ENCODE measurements around the gene FAM53B. TPM values are rescaled to one million over a fixed set of nuclear protein-coding genes. Genes with fewer than 3 reads are reported as not detected.

Gene FAM53B
- total RNA-seq, 1 experiment from 2014 or later: 13.7 TPM

DNA sequence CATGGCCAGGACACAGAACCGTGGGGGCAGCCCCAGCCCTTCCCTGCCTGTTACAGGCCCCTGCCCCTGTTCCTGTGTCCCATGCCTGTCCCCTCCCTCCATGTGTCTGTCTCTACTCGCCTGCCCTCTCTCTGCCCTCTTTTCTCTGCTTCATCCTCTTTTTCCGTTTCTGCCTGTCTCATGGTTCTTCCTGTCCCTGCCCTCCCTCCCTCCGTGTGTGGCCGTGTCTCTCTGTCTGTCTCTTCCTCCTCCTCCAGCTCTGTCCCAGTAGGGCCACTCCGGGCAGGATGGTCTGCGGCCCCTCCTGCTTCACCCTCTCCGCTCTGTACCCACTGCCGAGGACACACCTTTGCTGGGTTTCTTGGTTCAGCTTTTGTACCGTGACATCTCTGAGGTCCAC, 137.4 kb downstream of the FAM53B start:
- Mint-ChIP-seq H3K4me1 (ENCODE audit: low read depth, unreplicated experiment) (no peaks in the 10 kb centered on the region), H3K4me3 (ENCODE audit: unreplicated experiment) (no peak overlapping the region), H3K27me3 (ENCODE audit: insufficient read depth, unreplicated experiment) (no peaks in the 10 kb centered on the region), H3K36me3 (ENCODE audit: insufficient read depth, unreplicated experiment) (peaks cover 5% of the 10 kb centered on the region), H3K27ac (ENCODE audit: unreplicated experiment) (no peak overlapping the region), H3K9me3 (ENCODE audit: unreplicated experiment) (no peaks in the 10 kb centered on the region)
- Histone ChIP-seq H3K4me3 (ENCODE audit: low read depth, low read length) (no peak overlapping the region), H3K36me3 (ENCODE audit: control insufficient read depth, insufficient read depth, low read length) (no peaks in the 10 kb centered on the region), H3K4me1 (no peaks in the 10 kb centered on the region), H3K27me3 (replicated peaks; ENCODE audit: control insufficient read depth, insufficient read depth, low read length) (no peaks in the 10 kb centered on the region), H3K9me3 (no peaks in the 10 kb centered on the region)
- DNase-seq: no peak
- ChIA-PET POLR2A (no interaction called here), CTCF (no interaction called here)
- no TSS peak for BruUV-seq (replicated peaks)
- TF ChIP-seq, protein P1, sequence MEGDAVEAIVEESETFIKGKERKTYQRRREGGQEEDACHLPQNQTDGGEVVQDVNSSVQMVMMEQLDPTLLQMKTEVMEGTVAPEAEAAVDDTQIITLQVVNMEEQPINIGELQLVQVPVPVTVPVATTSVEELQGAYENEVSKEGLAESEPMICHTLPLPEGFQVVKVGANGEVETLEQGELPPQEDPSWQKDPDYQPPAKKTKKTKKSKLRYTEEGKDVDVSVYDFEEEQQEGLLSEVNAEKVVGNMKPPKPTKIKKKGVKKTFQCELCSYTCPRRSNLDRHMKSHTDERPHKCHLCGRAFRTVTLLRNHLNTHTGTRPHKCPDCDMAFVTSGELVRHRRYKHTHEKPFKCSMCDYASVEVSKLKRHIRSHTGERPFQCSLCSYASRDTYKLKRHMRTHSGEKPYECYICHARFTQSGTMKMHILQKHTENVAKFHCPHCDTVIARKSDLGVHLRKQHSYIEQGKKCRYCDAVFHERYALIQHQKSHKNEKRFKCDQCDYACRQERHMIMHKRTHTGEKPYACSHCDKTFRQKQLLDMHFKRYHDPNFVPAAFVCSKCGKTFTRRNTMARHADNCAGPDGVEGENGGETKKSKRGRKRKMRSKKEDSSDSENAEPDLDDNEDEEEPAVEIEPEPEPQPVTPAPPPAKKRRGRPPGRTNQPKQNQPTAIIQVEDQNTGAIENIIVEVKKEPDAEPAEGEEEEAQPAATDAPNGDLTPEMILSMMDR (IDR thresholded peaks at IDR 0.05; ENCODE audit: insufficient read depth in 1 of 2, low read depth in 1 of 2, low read length in 1 of 2, severe bottlenecking in 1 of 2, unreplicated experiment in 1 of 2): no peak
- intact Hi-C loops (cut with micrococcal nuclease; ENCODE audit: unreplicated experiment): no loop called here

DNA sequence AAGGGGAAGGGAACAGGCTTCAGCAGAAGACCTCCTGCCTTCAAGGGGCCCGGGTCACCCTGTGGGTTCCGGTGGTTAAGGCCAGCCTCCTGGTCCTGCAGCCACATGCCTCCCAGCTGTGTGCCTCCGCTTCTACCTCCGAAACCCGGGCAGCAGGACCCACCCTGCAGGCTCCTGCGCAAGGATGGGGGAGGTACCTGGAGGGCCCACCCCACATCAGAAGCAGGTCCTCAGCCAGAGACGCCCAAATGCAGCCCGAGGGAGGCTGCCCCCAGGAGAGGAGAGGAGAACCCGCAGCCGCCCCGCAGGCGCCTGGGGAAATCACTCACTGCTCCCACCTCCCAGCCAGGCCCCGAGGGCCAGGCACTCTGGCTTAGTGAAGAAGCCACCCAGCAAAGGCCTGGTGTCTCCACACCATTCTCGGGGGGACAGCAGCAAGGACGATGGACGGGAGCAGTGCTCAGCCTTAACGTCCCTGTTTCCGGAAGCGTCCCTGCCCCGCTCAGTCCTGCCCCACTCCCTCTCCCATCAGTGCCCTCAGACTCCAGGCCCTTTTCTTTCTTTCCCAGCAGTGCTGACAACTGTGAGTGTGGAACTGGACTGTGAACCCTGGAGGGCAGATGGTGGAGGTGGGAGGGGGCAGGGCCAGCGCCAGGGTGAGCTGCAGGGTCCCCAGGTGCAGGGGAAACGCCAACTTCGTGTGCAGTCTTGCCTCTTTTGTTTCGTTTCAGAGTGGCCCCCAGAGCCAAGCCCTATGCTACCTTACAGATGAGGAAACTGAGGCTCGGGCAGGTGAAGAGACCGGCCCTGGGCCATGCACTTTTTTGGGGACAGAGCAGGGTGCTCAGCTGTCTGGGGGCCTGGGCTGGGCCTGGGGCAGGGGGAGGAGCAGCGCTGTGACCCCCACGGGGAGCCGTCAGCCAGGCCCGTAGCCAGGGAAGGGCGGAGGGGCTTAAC, 138.0 kb downstream of the FAM53B start:
- H3K9me3 Mint-ChIP-seq (ENCODE audit: unreplicated experiment): no peaks in the 10 kb centered on the region
- H3K4me1 Mint-ChIP-seq (ENCODE audit: low read depth, unreplicated experiment): no peaks in the 10 kb centered on the region
- DNase-seq: no peak
- intact Hi-C loops (cut with micrococcal nuclease; ENCODE audit: unreplicated experiment): no loop called here
- H3K36me3 ChIP-seq (ENCODE audit: control insufficient read depth, insufficient read depth, low read length): no peaks in the 10 kb centered on the region
- no peaks in the 10 kb centered on the region for H3K9me3 ChIP-seq
- H3K36me3 Mint-ChIP-seq (ENCODE audit: insufficient read depth, unreplicated experiment): peaks cover 5% of the 10 kb centered on the region
- BruUV-seq (replicated peaks): no TSS peak
- CTCF ChIA-PET: interaction anchor here (0.6 kb wide), 1 partner anchor 520 kb away, joined by 6 read pairs; no protein-coding TSS in a partner anchor
- H3K27me3 Mint-ChIP-seq (ENCODE audit: insufficient read depth, unreplicated experiment): no peaks in the 10 kb centered on the region
- no peak overlapping the region for H3K4me3 Mint-ChIP-seq (ENCODE audit: unreplicated experiment)
- TF ChIP-seq, protein P1 (IDR thresholded peaks at IDR 0.05; ENCODE audit: insufficient read depth in 1 of 2, low read depth in 1 of 2, low read length in 1 of 2, severe bottlenecking in 1 of 2, unreplicated experiment in 1 of 2): no peak
- no peak overlapping the region for H3K4me3 ChIP-seq (ENCODE audit: low read depth, low read length)
- no peaks in the 10 kb centered on the region for H3K4me1 ChIP-seq
- POLR2A ChIA-PET: no interaction called here
- H3K27ac Mint-ChIP-seq (ENCODE audit: unreplicated experiment): no peak overlapping the region
- no peaks in the 10 kb centered on the region for H3K27me3 ChIP-seq (replicated peaks; ENCODE audit: control insufficient read depth, insufficient read depth, low read length)

DNA sequence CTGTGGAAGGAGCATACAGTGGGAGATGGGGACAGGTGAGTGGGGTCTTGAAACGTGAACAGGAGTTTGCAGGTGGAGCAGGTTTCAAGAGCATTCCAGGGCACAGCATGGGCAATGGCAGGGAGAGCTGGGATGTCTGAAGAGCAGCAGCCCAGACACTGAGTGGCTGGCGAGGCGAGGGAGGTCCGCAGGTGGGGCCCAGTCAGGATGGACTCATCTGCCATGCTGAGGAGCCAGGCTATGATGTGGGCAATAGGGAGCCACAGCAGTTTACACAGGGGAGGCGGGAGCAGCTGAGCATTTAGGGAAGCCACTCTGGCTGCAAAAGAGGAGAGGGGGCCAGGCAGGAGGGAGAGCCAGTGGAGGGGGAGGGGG, 138.7 kb downstream of the FAM53B start:
- POLR2A ChIA-PET: no interaction called here
- intact Hi-C loops (cut with micrococcal nuclease; ENCODE audit: unreplicated experiment): no loop called here
- H3K27me3 Mint-ChIP-seq (ENCODE audit: insufficient read depth, unreplicated experiment): no peaks in the 10 kb centered on the region
- no peak for DNase-seq
- H3K4me3 ChIP-seq (ENCODE audit: low read depth, low read length): no peak overlapping the region
- H3K27ac Mint-ChIP-seq (ENCODE audit: unreplicated experiment): no peak overlapping the region
- H3K4me1 ChIP-seq: no peaks in the 10 kb centered on the region
- no peaks in the 10 kb centered on the region for H3K4me1 Mint-ChIP-seq (ENCODE audit: low read depth, unreplicated experiment)
- no peaks in the 10 kb centered on the region for H3K9me3 ChIP-seq
- no peaks in the 10 kb centered on the region for H3K36me3 ChIP-seq (ENCODE audit: control insufficient read depth, insufficient read depth, low read length)
- H3K9me3 Mint-ChIP-seq (ENCODE audit: unreplicated experiment): no peaks in the 10 kb centered on the region
- TF ChIP-seq, protein P1 (IDR thresholded peaks at IDR 0.05; ENCODE audit: insufficient read depth in 1 of 2, low read depth in 1 of 2, low read length in 1 of 2, severe bottlenecking in 1 of 2, unreplicated experiment in 1 of 2): no peak
- CTCF ChIA-PET: interaction anchor here (0.6 kb wide), 1 partner anchor 519 kb away, joined by 6 read pairs; no protein-coding TSS in a partner anchor
- H3K4me3 Mint-ChIP-seq (ENCODE audit: unreplicated experiment): no peak overlapping the region
- peaks cover 5% of the 10 kb centered on the region for H3K36me3 Mint-ChIP-seq (ENCODE audit: insufficient read depth, unreplicated experiment)
- no TSS peak for BruUV-seq (replicated peaks)
- H3K27me3 ChIP-seq (replicated peaks; ENCODE audit: control insufficient read depth, insufficient read depth, low read length): no peaks in the 10 kb centered on the region
